Stomach (tissue), 19 donors: ENCODE measurements around the gene CHORDC1. TPM values are rescaled to one million over a fixed set of nuclear protein-coding genes. Genes with fewer than 3 reads are reported as not detected.
A peak's percentile ranks its signal among the peaks of the same experiment; 100 is the strongest.

Source experiments
- DNase-seq, 2 donors: peaks; one replicate each; pipeline versions ENCODE4 v3.0.0 to v3.0.0-alpha.2; 2013 to 2019
- H3K27ac ChIP-seq, 5 donors: fragments of 200-600 bp in 4 of 5; sonication (generic) in 4 of 5; one replicate each; pipeline ENCODE4 v1.5.1; 2013 to 2019; ENCODE audit warnings: mild to moderate bottlenecking in 1 of 5, moderate library complexity in 1 of 5
- H3K27me3 ChIP-seq, 3 donors: fragments of 200-600 bp; sonication (generic); one replicate each; pipeline ENCODE4 v1.5.1; 2017 to 2019; ENCODE audit warnings: mixed run types in 1 of 3
- H3K36me3 ChIP-seq, 4 donors: fragments of 200-600 bp; sonication (generic); 1 replicate in 3 of 4; 2 replicates in 1 of 4; pipeline ENCODE4 v1.5.1; 2016 to 2019
- H3K4me1 ChIP-seq, 4 donors: fragments of 200-600 bp; sonication (generic); one replicate each; pipeline ENCODE4 v1.5.1; 2016 to 2019
- H3K4me3 ChIP-seq, 4 donors: fragments of 200-600 bp; sonication (generic) in 3 of 4; one replicate each; pipeline ENCODE4 v1.5.1; 2016 to 2019; ENCODE audit warnings: mild to moderate bottlenecking in 1 of 4
- H3K9me3 ChIP-seq, 4 donors: fragments of 200-600 bp; sonication (generic); one replicate each; pipeline ENCODE4 v1.5.1; 2016 to 2019
- EP300 ChIP-seq: sonication (generic); formaldehyde crosslinking; IDR thresholded peaks from one replicate; pipeline ENCODE4 v1.6.1; 2017; ENCODE audit warnings: antibody characterized with exemption
- POLR2A ChIP-seq, 4 donors: fragments of 450-650 bp; IDR thresholded peaks; one replicate each; pipeline ENCODE4 v1.6.1; 2016; ENCODE audit warnings: antibody characterized with exemption in 4 of 4, control low read depth in 2 of 4, mild to moderate bottlenecking in 1 of 4, moderate library complexity in 1 of 4
- POLR2AphosphoS5 ChIP-seq, 3 donors: sonication (generic); formaldehyde crosslinking; IDR thresholded peaks; one replicate each; pipeline ENCODE4 v1.6.1; 2016; ENCODE audit warnings: antibody characterized with exemption in 3 of 3
- WGBS, 5 donors: extraction: QIAGEN DNeasy Blood & Tissue Kit in 3 of 5; methylation state at CpG; one replicate each; pipeline versions ENCODE4 v1.1.5 to v1.1.7; 2013 to 2018; 5-methylcytosine and 5-hydroxymethylcytosine counted together
- intact Hi-C: fragments of 100-400 bp; cut with DNase I; formaldehyde crosslinking; loops from one replicate; pipeline ENCODE4 v1.15.1; 2023; ENCODE audit warnings: low total_unique reads
- long read RNA-seq, 10 donors: transcript quantifications; one replicate each; lab custom pipeline, GENCODE V29; 2026
- polyA plus RNA-seq, 3 donors: library from polyadenylated mRNA; stranded (reverse); fragments of 200-250 nt; gene quantifications; one replicate each; pipeline ENCODE4 v1.2.3, GENCODE V29; 2013
- total RNA-seq, 5 donors: library from RNA; depleted of rRNA; stranded (reverse); fragments of >200 nt; gene quantifications; one replicate each; pipeline versions ENCODE4 v1.1.0 to v1.2.3, GENCODE V29; 2014 to 2016
- TF ChIP-seq, protein P1 (sequence below), 7 experiments: fragments of 450-650 bp in 4 of 7; fragments of 200-600 bp in 3 of 7; sonication (generic) in 3 of 7; IDR thresholded peaks; one replicate each; pipeline ENCODE4 v1.5.1; 2016 to 2019; ENCODE audit warnings: antibody characterized with exemption in 7 of 7, control low read depth in 2 of 7, mild to moderate bottlenecking in 1 of 7
- donor health status: healthy with polysubstance abuse.
- donor health status: Bipolar disorder and iron deficiency.
- donor health status: healthy.

The CHORDC1 gene
- total RNA-seq (100 to 1,000 TPM in 1 of 5 donors, 10 to 100 TPM in 4; 37.7 to 102 (median 52.9) TPM), polyA plus RNA-seq (10 to 100 TPM; 14.4 to 25.4 (median 15.3) TPM)
- long read RNA-seq, donor 1 = 0 reads
- long read RNA-seq, donor 2, partial matches to known transcripts = 0 of 2 reads
- long read RNA-seq, donor 2, other reads (novel, unspliced or antisense) = 0 of 2 reads
- long read RNA-seq, donor 3, full-length matches to known transcripts = 2 of 2 reads
- long read RNA-seq, donor 3, partial matches to known transcripts = 0 of 2 reads
- long read RNA-seq, donor 3, other reads (novel, unspliced or antisense) = 0 of 2 reads
- long read RNA-seq, donor 4 = 0 reads
- long read RNA-seq, donor 5, partial matches to known transcripts = 0 of 1 reads
- long read RNA-seq, donor 5, other reads (novel, unspliced or antisense) = 0 of 1 reads
- long read RNA-seq, donor 6, full-length matches to known transcripts = 10 of 18 reads
- long read RNA-seq, donor 6, partial matches to known transcripts = 8 of 18 reads
- long read RNA-seq, donor 6, other reads (novel, unspliced or antisense) = 0 of 18 reads
- long read RNA-seq, donor 7, partial matches to known transcripts = 0 of 3 reads
- long read RNA-seq, donor 7, other reads (novel, unspliced or antisense) = 0 of 3 reads
- long read RNA-seq, donor 8, partial matches to known transcripts = 0 of 2 reads
- long read RNA-seq, donor 8, other reads (novel, unspliced or antisense) = 0 of 2 reads
- long read RNA-seq, donor 9, partial matches to known transcripts = 7 of 9 reads
- long read RNA-seq, donor 9, other reads (novel, unspliced or antisense) = 0 of 9 reads
- long read RNA-seq, donor 10 = 0 reads

DNA sequence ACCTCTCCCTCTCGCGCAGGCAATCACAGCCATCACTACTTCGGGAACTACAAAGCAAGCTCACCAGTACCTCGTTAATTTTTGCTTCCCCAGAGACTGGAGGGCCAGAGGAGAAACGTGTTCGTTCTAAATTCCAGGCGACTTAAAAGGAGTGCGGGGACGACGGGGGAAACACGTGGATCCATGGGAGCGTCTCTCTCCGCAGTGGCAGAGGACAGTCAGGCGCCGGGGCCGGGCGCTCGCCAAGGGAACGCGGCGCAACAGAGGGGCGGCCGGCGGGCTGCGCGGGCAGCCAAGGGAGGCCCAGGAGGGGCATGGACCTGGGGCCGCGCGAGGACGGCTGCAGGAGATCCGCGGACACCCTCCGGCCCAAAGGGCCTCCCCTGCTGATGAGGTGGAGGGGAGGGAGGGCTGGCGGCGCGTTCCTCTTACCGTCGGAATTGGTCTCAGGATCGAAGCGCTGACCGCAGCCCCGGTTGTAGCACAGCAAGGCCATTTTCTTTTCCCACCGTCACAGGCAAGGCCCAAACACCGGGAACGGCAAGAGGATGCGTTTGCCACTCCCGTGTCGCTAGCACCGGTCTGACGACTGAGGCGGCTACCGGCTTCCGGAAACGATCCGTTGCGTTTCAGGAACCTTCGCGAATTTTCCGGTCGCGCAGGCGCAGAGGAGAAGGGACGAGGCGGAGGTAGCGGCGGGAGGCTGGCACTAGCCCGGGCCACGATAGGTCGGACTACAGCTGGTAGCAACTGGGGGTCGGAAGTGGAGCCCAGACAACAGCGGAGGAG is at the start of gene CHORDC1:
TSS of gene CHORDC1 (minus strand) at position 591 of the 789 bp plus-strand sequence. CDS start at position 496, 95 bp downstream.
- Histone ChIP-seq H3K4me1 (peaks cover 18 to 67% (median 41%) of the 10 kb centered on the region in 4 donors), H3K4me3 (peak within 1 kb of the TSS; percentile 83 to 93 (median 88)), H3K9me3 (no peaks in the 10 kb centered on the region), H3K27me3 (no peaks in the 10 kb centered on the region), H3K27ac (peak within 1 kb of the TSS; percentile 91 to 97 (median 93)), H3K36me3 (peaks cover 0 to under 1% (median 0%) of the 10 kb centered on the region in 4 donors)
- 0 to 1% (median 0%) methylated on average over 54 to 71 of the region's 71 CpGs for WGBS, 5 donors
- peak; percentile 93 to 96 for DNase-seq
- TF ChIP-seq, protein P1, sequence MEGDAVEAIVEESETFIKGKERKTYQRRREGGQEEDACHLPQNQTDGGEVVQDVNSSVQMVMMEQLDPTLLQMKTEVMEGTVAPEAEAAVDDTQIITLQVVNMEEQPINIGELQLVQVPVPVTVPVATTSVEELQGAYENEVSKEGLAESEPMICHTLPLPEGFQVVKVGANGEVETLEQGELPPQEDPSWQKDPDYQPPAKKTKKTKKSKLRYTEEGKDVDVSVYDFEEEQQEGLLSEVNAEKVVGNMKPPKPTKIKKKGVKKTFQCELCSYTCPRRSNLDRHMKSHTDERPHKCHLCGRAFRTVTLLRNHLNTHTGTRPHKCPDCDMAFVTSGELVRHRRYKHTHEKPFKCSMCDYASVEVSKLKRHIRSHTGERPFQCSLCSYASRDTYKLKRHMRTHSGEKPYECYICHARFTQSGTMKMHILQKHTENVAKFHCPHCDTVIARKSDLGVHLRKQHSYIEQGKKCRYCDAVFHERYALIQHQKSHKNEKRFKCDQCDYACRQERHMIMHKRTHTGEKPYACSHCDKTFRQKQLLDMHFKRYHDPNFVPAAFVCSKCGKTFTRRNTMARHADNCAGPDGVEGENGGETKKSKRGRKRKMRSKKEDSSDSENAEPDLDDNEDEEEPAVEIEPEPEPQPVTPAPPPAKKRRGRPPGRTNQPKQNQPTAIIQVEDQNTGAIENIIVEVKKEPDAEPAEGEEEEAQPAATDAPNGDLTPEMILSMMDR (IDR thresholded peaks at IDR 0.05) = no peak
- TF ChIP-seq POLR2AphosphoS5 (IDR thresholded peaks at IDR 0.05) (peak; percentile 98), POLR2A (IDR thresholded peaks at IDR 0.05) (peak in 2 of 4 donors; percentile 73 to 89), EP300 (no peak)
- intact Hi-C loops = no loop called here

DNA sequence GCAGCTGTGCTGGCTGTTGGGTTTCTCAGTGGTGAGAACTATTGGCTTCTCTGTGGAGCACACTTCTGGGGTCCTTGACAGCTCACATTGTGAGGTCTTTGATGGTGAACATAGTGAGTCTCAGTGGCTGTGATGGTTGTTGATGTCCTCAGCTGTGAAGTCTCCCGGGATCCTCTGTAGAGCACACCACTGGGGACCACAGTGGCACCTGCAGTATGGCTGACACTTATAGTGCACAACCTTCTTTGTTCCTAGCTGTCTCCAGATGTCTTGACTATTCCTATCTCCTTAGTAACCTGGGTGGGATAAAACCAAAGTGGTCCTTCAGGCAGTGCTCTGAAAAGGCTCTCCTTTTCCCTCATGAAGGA is 34.3 kb upstream of the CHORDC1 start:
- Histone ChIP-seq H3K4me1 (no peaks in the 10 kb centered on the region), H3K36me3 (no peaks in the 10 kb centered on the region), H3K9me3 (no peaks in the 10 kb centered on the region), H3K27me3 (no peaks in the 10 kb centered on the region), H3K4me3 (no peak overlapping the region), H3K27ac (no peak overlapping the region)
- whole genome bisulfite sequencing, 5 donors = 88 to 96% (median 92%) methylated on average over 1 of the region's 1 CpG
- no peak for DNase-seq
- TF ChIP-seq, protein P1 (IDR thresholded peaks at IDR 0.05) = no peak
- TF ChIP-seq EP300 (no peak), POLR2AphosphoS5 (IDR thresholded peaks at IDR 0.05) (no peak), POLR2A (IDR thresholded peaks at IDR 0.05) (no peak)
- intact Hi-C loops = no loop called here

DNA sequence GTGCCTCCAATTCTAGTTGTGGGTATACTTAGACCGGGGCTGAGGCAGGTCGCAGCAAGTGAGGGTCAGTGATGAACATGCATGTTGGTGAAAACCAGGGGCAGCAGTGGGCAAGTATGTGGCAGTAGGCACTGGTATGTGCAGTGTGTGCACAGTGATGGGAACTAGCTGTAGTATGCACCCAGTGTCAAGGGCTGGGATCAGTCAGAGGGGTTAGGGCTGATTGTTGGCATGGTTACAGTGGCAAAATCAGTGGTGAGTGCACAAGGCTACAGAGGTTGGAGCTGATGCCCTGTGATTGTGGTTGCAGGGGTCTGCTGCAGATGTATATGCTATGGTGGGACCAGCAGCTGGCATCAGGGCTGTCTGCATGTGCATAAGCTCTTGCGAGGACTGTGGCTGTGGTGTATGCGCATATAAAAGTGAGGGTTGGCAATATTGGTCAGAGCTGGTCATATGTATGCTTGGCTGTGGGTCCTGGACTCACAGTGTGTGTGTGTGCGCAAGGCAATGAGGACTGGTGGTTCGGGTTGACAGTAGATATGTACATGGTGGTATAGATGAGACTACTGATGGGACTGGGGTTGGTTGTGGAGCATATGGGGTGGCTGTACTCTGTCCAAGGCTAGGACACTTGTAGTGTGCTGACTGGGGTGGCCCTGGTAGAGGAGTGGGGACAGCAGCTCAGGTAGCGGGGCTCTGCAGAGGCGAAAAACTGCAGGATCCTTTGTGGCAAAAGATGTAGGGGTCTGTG is 33.7 kb upstream of the CHORDC1 start:
- no peaks in the 10 kb centered on the region for H3K36me3 ChIP-seq
- no peaks in the 10 kb centered on the region for H3K27me3 ChIP-seq
- H3K27ac ChIP-seq = no peak overlapping the region
- no peak for TF ChIP-seq EP300
- TF ChIP-seq, protein P1 (IDR thresholded peaks at IDR 0.05) = no peak
- DNase-seq = no peak
- intact Hi-C loops = no loop called here
- no peaks in the 10 kb centered on the region for H3K9me3 ChIP-seq
- H3K4me3 ChIP-seq = no peak overlapping the region
- H3K4me1 ChIP-seq = no peaks in the 10 kb centered on the region
- 82 to 87% (median 86%) methylated on average over 8 of the region's 8 CpGs for WGBS, 5 donors
